Stomach (tissue), 9 donors: ENCODE data around the gene ULK1. TPM values are rescaled to one million over a fixed set of nuclear protein-coding genes. Genes with fewer than 3 reads are reported as not detected.

Experiments
- DNase-seq, 2 donors: peaks; one replicate each; pipeline versions ENCODE4 v3.0.0 to v3.0.0-alpha.2; 2013 to 2019
- H3K27ac ChIP-seq, 5 donors: fragments of 200-600 bp in 4 of 5; sonication (generic) in 4 of 5; one replicate each; pipeline ENCODE4 v1.5.1; 2013 to 2019; ENCODE audit warnings: mild to moderate bottlenecking in 1 of 5, moderate library complexity in 1 of 5
- H3K27me3 ChIP-seq, 3 donors: fragments of 200-600 bp; sonication (generic); one replicate each; pipeline ENCODE4 v1.5.1; 2017 to 2019; ENCODE audit warnings: mixed run types in 1 of 3
- H3K36me3 ChIP-seq, 4 donors: fragments of 200-600 bp; sonication (generic); 1 replicate in 3 of 4; 2 replicates in 1 of 4; pipeline ENCODE4 v1.5.1; 2016 to 2019
- H3K4me1 ChIP-seq, 4 donors: fragments of 200-600 bp; sonication (generic); one replicate each; pipeline ENCODE4 v1.5.1; 2016 to 2019
- H3K4me3 ChIP-seq, 4 donors: fragments of 200-600 bp; sonication (generic) in 3 of 4; one replicate each; pipeline ENCODE4 v1.5.1; 2016 to 2019; ENCODE audit warnings: mild to moderate bottlenecking in 1 of 4
- H3K9me3 ChIP-seq, 4 donors: fragments of 200-600 bp; sonication (generic); one replicate each; pipeline ENCODE4 v1.5.1; 2016 to 2019
- CTCF ChIP-seq, 7 experiments: fragments of 450-650 bp in 4 of 7; fragments of 200-600 bp in 3 of 7; sonication (generic) in 3 of 7; IDR thresholded peaks; one replicate each; pipeline ENCODE4 v1.5.1; 2016 to 2019; ENCODE audit warnings: antibody characterized with exemption in 7 of 7, control low read depth in 2 of 7, mild to moderate bottlenecking in 1 of 7
- EP300 ChIP-seq: sonication (generic); formaldehyde crosslinking; IDR thresholded peaks from one replicate; pipeline ENCODE4 v1.6.1; 2017; ENCODE audit warnings: antibody characterized with exemption
- POLR2A ChIP-seq, 4 donors: fragments of 450-650 bp; IDR thresholded peaks; one replicate each; pipeline ENCODE4 v1.6.1; 2016; ENCODE audit warnings: antibody characterized with exemption in 4 of 4, control low read depth in 2 of 4, mild to moderate bottlenecking in 1 of 4, moderate library complexity in 1 of 4
- POLR2AphosphoS5 ChIP-seq, 3 donors: sonication (generic); formaldehyde crosslinking; IDR thresholded peaks; one replicate each; pipeline ENCODE4 v1.6.1; 2016; ENCODE audit warnings: antibody characterized with exemption in 3 of 3
- WGBS, 5 donors: extraction: QIAGEN DNeasy Blood & Tissue Kit in 3 of 5; methylation state at CpG; one replicate each; pipeline versions ENCODE4 v1.1.5 to v1.1.7; 2013 to 2018; 5-methylcytosine and 5-hydroxymethylcytosine counted together
- intact Hi-C: fragments of 100-400 bp; cut with DNase I; formaldehyde crosslinking; loops from one replicate; pipeline ENCODE4 v1.15.1; 2023; ENCODE audit warnings: low total_unique reads
- polyA plus RNA-seq, 3 donors: library from polyadenylated mRNA; stranded (reverse); fragments of 200-250 nt; gene quantifications; one replicate each; pipeline ENCODE4 v1.2.3, GENCODE V29; 2013
- total RNA-seq, 5 donors: library from RNA; depleted of rRNA; stranded (reverse); fragments of >200 nt; gene quantifications; one replicate each; pipeline versions ENCODE4 v1.1.0 to v1.2.3, GENCODE V29; 2014 to 2016
- donor health status: healthy with polysubstance abuse.
- donor health status: Bipolar disorder and iron deficiency.
- donor health status: healthy.

The ULK1 gene
- total and polyA plus RNA-seq, 8 donors, result 10.2 to 45.1 (median 18.3) TPM

DNA sequence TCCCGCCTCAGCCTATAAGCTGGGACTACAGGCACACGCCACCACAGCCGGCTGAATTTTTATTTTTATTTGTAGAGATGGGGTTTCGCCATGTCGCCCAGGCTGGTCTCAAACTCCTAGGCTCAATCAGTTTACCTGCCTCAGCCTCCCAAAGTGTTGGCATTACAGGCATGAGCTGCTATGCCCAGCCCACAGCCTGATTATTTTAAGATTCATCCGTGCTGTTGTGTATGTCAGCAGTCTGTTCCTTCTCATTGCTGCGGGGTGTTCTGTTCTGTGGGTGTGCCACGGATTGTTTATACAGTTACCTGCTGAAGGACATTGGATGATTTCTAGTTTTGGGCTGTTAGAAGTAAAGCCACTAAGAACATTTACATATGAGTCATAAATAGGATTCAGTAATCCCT is 45.7 kb downstream of the ULK1 start:
- H3K36me3 ChIP-seq, result peaks cover 35 to 77% (median 76%) of the 10 kb centered on the region in 4 donors
- 83 to 87% (median 85%) methylated on average over 8 of the region's 8 CpGs for WGBS, 5 donors
- DNase-seq, result peak in 1 of 2 donors; percentile 12
- TF ChIP-seq EP300 (no peak), POLR2AphosphoS5 (IDR thresholded peaks at IDR 0.05) (no peak), CTCF (IDR thresholded peaks at IDR 0.05) (no peak), POLR2A (IDR thresholded peaks at IDR 0.05) (no peak)
- H3K4me1 ChIP-seq, result peaks cover 0 to 3% (median 2%) of the 10 kb centered on the region in 4 donors
- no peaks in the 10 kb centered on the region for H3K27me3 ChIP-seq
- H3K4me3 ChIP-seq, result no peak overlapping the region
- intact Hi-C loops, result no loop called here
- H3K9me3 ChIP-seq, result no peaks in the 10 kb centered on the region
- peak overlapping the region in 1 of 5 donors; percentile 34 for H3K27ac ChIP-seq

GRCh38 chr12:131941116-131941986 is 46.9 kb downstream of the ULK1 start:
- peak in 1 of 2 donors; percentile 8 for DNase-seq
- H3K9me3 ChIP-seq, result no peaks in the 10 kb centered on the region
- peaks cover 24 to 67% (median 65%) of the 10 kb centered on the region in 4 donors for H3K36me3 ChIP-seq
- no peak overlapping the region for H3K4me3 ChIP-seq
- intact Hi-C loops, result no loop called here
- H3K27me3 ChIP-seq, result no peaks in the 10 kb centered on the region
- H3K27ac ChIP-seq, result no peak overlapping the region
- H3K4me1 ChIP-seq, result peaks cover 0 to 3% (median 2%) of the 10 kb centered on the region in 4 donors
- TF ChIP-seq POLR2AphosphoS5 (IDR thresholded peaks at IDR 0.05) (no peak), CTCF (IDR thresholded peaks at IDR 0.05) (no peak), POLR2A (IDR thresholded peaks at IDR 0.05) (no peak), EP300 (no peak)
- 96 to 97% (median 96%) methylated on average over 44 to 46 of the region's 46 CpGs for WGBS, 5 donors

DNA sequence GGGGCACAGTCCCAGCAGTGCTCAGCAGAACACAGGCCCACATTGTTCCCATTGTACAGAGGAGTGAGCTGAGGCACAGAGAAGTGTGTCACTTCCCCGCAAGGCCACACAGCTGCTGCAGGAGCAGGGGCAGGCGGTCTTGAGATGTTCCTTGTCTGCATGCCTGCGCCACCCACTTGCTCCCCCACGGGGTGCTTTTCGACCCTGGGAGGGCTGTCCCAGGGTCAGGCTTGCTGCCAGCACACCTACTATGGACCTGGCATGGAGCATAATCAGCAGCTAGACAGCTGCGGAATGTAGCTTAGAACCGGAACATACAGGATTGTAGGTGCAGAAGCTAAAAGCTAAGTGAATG is 47.5 kb downstream of the ULK1 start:
- peaks cover 0 to 3% (median 2%) of the 10 kb centered on the region in 4 donors for H3K4me1 ChIP-seq
- H3K27me3 ChIP-seq, result no peaks in the 10 kb centered on the region
- TF ChIP-seq CTCF (IDR thresholded peaks at IDR 0.05) (no peak), EP300 (no peak), POLR2A (IDR thresholded peaks at IDR 0.05) (no peak), POLR2AphosphoS5 (IDR thresholded peaks at IDR 0.05) (no peak)
- intact Hi-C loops, result no loop called here
- H3K27ac ChIP-seq, result no peak overlapping the region
- no peaks in the 10 kb centered on the region for H3K9me3 ChIP-seq
- peaks cover 24 to 65% (median 62%) of the 10 kb centered on the region in 4 donors for H3K36me3 ChIP-seq
- WGBS, 5 donors, result 91 to 98% (median 95%) methylated on average over 7 of the region's 7 CpGs
- no peak for DNase-seq
- no peak overlapping the region for H3K4me3 ChIP-seq

- intact Hi-C loops, result no loop called here
Measured at GRCh38 chr12:131942671-131943070, 48.2 kb downstream of the ULK1 start.

More at GRCh38 chr12:131942671-131943070, 48.2 kb downstream of the ULK1 start:
- Histone ChIP-seq H3K4me3 (no peak overlapping the region), H3K36me3 (peaks cover 24 to 65% (median 62%) of the 10 kb centered on the region in 4 donors), H3K27me3 (no peaks in the 10 kb centered on the region), H3K27ac (no peak overlapping the region), H3K4me1 (peaks cover 0 to 3% (median 3%) of the 10 kb centered on the region in 4 donors), H3K9me3 (no peaks in the 10 kb centered on the region)
- TF ChIP-seq EP300 (no peak), POLR2A (IDR thresholded peaks at IDR 0.05) (no peak), CTCF (IDR thresholded peaks at IDR 0.05) (no peak), POLR2AphosphoS5 (IDR thresholded peaks at IDR 0.05) (no peak)
- peak in 1 of 2 donors; percentile 7 for DNase-seq
- 94 to 96% (median 95%) methylated on average over 10 to 12 of the region's 12 CpGs for WGBS, 5 donors
